NCI-H1436 treated with DMSO at 0.1 percent for 48 hours (cell line): ENCODE data around the gene XCR1.

ENCODE experiments used
- DNase-seq: peaks from one replicate; lab custom pipeline; 2025; lab: John Stamatoyannopoulos, UW

XCR1 gene

GRCh38 chr3:45984331-45985312, 42.7 kb downstream of the XCR1 start:
- DNase-seq: no peak

DNA sequence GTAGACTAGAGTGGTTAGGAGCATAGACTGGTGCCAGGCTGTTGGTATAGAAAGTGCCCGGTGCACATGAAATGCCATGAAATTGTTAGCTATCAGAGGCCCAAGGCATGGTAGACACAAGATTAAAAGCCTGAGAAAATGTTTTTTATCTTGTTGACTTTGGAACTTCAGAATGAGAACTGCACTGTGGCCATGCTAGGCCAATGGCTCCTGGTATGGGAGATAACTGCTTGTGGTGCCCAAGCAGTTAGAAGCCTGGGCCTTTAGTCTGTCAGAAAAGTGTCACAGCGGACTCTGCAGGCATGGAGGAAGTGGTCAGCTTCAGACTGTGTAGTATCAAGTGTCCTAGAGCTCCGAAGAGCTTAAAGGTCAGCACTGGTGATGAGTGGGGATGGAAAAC, 43.5 kb downstream of the XCR1 start:
- DNase-seq: no peak

- no peak for DNase-seq
Observed at GRCh38 chr3:45981346-45982074, 45.8 kb downstream of the XCR1 start.

GRCh38 chr3:45980819-45981218, 46.5 kb downstream of the XCR1 start:
- DNase-seq: no peak

DNA sequence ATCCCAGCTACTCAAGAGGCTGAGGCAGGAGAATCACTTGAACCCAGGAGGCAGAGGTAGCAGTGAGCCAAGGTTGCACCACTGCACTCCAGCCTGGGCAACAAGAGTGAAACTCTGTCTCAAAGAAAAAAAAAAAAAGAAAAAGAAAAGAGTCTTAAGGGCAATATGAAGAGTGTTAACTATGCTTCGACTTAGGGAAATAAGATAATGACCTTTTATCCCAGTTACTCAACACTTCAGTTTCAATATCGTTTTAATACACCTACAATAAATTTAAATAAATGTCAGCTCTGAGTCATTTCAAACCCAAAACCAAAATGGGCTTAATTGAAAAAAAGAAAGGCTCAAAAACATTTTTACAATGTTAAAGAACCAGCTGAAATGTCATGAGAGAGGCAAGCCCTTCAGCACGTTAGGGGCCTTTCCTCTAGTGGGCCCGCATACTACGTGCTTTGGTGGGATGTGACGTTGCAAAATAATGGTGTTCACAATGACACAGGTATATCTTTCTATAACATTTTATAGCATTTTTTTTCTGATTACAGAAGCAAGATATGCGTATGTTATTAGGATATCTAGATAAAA, 47.0 kb downstream of the XCR1 start:
- no peak for DNase-seq

- no peak for DNase-seq
Observed at GRCh38 chr3:45979378-45979777, 47.9 kb downstream of the XCR1 start.

DNA sequence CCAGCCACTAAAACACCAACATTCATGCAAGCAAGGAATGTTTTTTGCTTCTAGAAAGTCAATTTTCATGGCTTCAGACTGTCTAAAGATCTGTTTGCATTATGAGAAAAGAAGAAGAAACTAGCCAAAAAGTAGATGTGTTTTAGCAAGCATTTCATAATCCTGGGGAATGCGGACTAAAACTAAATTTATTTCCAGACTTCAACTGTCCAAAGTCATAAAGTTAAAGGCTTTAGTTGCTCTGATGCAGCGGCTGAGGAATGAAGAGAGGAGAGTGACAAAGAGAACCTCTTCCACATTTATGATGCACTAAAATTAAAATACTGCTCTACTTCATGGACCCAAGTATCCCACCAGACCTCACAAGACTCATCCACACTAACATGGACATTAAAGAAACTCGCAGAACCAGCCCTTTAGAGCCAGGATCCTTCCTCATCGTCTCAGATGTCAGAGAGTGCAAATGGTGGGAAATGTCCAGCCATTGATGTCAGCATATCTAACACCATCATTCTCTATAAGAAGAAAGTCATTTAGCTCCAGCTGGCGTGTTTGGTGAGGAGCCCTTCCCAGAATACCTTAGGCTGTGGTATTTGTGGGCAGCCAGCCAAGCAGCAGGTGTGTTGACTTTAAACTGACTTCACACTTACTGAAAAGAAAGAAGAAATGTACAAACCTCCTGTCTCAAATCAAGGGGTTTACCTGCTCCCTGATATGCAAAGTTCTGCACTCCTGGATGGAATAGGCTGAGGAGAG, 49.1 kb downstream of the XCR1 start:
- no peak for DNase-seq

DNA sequence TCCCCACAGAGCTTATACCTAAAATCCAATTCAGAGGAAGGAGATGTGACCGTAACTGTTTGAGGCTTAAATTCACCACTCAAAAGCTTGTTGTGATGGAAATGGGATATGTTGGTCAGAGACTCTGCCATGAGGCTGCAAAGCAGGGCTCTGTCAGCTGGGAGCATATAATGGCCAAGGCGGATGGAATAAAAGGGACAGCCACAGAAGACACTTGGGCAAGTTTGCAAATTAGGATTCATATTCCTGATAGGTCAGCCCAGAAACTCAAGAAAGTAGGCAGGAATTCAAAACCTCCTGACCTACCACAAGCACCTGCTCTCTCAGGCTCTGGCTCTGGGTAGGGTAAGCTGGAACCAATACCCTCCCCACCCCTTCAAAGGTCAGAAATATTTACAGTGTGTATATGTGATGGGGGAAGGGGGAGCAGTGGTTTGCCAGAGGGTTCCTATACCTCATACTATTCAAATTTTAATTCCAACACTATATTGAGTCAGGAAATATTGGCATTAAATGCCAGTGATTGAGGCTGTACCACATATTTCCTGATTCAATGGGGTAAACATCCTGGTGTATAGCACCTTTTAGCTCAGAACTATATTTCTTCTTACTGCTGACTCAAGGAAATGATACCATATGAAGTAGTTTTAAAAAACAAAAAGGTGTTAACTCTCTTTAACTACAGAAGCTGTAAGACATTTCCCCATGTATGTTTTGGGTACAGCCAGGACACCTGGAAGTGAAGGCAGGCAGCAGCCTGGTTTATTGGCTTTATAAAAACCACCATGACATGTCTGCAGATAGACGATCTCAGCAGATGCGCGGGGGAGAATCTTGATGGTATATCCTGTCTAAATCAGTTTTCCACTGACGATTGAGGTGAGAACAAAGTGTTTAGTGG, 50.8 kb downstream of the XCR1 start:
- no peak for DNase-seq

GRCh38 chr3:45975686-45976085, 51.6 kb downstream of the XCR1 start:
- DNase-seq: no peak

DNA sequence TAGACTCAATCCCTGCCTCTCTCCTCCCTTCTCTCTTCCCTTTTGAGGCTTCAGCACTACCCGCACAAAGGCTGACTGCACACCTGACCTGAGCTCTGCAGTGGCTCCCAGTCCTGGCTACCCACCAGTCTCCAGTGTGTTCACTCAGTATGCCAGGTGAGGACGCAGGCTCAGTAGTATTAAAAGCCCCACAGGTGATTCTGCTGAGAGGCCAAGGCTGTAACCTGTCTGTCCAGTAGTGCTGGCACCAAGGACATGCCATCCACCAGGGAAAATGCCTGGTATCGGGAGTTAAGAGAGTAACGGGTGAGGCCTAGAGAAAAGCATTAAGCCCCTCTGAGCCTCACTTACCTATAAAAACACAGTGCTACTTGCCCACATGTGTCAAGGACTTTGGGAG, 52.6 kb downstream of the XCR1 start:
- no peak for DNase-seq

DNA sequence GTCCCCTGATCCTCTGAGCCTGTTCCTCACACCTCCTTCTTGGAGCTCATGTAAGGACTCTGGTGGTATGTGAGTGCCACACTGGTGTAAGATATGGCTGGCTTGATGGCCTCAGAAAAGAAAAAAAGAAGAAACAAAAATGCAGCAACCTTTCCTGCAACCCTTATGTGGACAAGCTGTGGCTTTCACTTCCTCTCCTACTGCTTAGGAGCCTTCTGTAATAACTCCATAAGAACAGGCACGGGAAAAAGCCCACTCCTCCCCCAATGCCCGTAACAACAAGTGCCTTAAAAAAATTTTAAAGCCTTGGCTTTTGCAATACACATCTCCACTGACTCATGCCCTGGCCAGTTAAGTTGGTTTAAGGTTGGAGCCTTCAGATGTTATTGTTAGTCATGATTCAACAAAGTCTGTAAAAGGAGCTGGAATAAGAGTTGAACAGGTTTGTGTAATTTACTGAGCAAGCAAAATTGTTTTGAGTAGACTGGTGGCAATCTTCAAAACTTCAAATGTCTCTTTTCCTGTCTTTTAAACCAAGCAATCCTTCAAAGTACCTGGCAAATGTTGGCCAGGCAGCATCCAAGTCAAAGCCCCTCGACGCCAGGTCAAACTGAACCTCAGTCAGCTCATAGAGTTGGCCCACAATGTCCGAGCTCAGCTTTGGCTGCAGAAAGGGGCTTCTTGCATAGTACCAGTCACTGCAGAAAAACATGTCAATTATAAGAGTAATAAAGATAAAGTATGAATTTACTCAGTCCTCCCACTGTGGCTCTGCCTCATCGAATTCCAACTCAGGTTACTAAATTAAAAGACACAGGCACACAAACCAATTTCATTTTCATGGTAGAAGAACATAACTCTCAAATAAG, 54.5 kb downstream of the XCR1 start:
- no peak for DNase-seq

DNA sequence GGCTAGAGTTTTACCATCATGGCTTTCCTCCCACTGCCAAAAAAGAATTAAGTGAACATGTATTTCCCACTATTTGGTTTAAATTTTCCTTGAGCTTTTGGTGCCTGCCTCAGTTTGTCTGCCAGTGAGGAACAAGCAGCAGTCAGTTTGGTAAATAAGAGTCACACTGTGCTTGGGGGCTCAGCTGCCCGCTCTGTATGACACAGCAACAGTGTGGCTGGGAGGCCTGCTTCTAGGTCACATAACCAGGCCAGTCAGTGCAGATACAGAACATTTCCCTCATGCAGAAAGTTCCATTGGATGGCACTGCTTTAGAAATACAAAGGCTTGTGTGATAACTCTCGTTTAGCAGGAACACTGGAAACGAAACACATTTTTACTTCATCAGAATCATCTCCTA, 57.3 kb downstream of the XCR1 start:
- DNase-seq: no peak

- no peak for DNase-seq
Observed at GRCh38 chr3:45969116-45969515, 58.2 kb downstream of the XCR1 start.

GRCh38 chr3:45968706-45969105, 58.6 kb downstream of the XCR1 start:
- no peak for DNase-seq

- DNase-seq: no peak
Observed at GRCh38 chr3:45968149-45968548, 59.1 kb downstream of the XCR1 start.

- no peak for DNase-seq
Observed at GRCh38 chr3:45967724-45968123, 59.6 kb downstream of the XCR1 start.
